HepG2 (cell line): ENCODE data around the gene PDE4D. TPM values are rescaled to one million over a fixed set of nuclear protein-coding genes. Genes with fewer than 3 reads are reported as not detected.

Experiments used
- NRL ChIP-seq: sonication (generic); formaldehyde crosslinking; IDR thresholded peaks from 2 replicates; pipeline ENCODE4 v1.5.0; 2020; ENCODE audit warnings: missing genetic modification reagents, mild to moderate bottlenecking, moderate library complexity, borderline replicate concordance
- RFXAP ChIP-seq: sonication (generic); formaldehyde crosslinking; IDR thresholded peaks from 2 replicates; pipeline ENCODE4 v1.4.0; 2020; ENCODE audit warnings: missing genetic modification reagents, borderline replicate concordance
- ZNF879 ChIP-seq: sonication (generic); formaldehyde crosslinking; IDR thresholded peaks from 2 replicates; pipeline ENCODE4 v1.8.1; 2023; ENCODE audit warnings: missing genetic modification reagents
- polyA plus RNA-seq, 8 experiments: library from polyadenylated mRNA; depleted of rRNA in 3 of 8; stranded (reverse) in 7 of 8; unstranded in 1 of 8; fragments of >200 nt; fragmentation: Illumina TruSeq in 4 of 8; extraction: Trizol in 4 of 8; gene quantifications; 2 replicates each; pipeline versions ENCODE4 v1.2.1 to v1.2.3, GENCODE V29; 2011 to 2016; ENCODE audit warnings: low read depth in 4 of 8, missing spikeins in 1 of 8, mixed read lengths in 1 of 8; ENCODE audit not compliant: insufficient read depth in 1 of 8
- total RNA-seq, 5 experiments: library from RNA; depleted of rRNA; stranded (reverse); fragments of >200 nt; fragmentation: Illumina TruSeq; extraction: Trizol; gene quantifications; 2 replicates each; pipeline ENCODE4 v1.2.3, GENCODE V29; 2016; ENCODE audit warnings: low read depth in 1 of 5
- TF ChIP-seq, protein P1 (sequence below), 2 experiments: IDR thresholded peaks; 2 replicates each; pipeline ENCODE4 v1.6.1; 2011 to 2012; ENCODE audit warnings: low read length in 2 of 2, borderline replicate concordance in 1 of 2, low read depth in 1 of 2, mild to moderate bottlenecking in 1 of 2, moderate library complexity in 1 of 2
- TF ChIP-seq, protein P2 (sequence below): sonication (generic); formaldehyde crosslinking; IDR thresholded peaks from 2 replicates; pipeline ENCODE4 v1.5.0; 2020; ENCODE audit warnings: missing genetic modification reagents
- TF ChIP-seq, protein P3 (sequence below): sonication (generic); formaldehyde crosslinking; IDR thresholded peaks from 2 replicates; pipeline ENCODE4 v1.4.0; 2020; ENCODE audit warnings: missing genetic modification reagents, borderline replicate concordance

Gene PDE4D
- total and polyA plus RNA-seq, 2 of the 13 experiments (the other 11 are each of a cell fraction or from before 2014, with no cell fraction given) = 7.0 to 12.2 TPM

DNA sequence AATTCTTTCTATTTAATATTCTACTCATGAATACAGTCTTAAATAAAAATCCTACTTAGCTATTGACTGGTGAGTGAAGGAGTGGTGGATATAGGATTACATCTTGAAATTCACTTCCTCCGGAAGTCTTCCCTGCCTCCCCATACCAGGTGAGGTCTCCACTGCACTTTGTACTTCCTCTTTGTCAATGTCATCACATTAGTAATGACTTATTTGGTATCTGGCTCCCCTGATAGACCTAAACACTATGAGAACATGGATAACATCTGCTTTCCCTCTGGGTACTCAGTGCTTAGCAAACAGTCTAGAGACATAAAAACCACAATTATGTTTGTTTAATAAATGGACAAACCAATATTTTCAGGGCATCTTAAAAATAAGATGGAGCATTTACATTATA is 532.1 kb downstream of the PDE4D start (continued):
- TF ChIP-seq, protein P1, sequence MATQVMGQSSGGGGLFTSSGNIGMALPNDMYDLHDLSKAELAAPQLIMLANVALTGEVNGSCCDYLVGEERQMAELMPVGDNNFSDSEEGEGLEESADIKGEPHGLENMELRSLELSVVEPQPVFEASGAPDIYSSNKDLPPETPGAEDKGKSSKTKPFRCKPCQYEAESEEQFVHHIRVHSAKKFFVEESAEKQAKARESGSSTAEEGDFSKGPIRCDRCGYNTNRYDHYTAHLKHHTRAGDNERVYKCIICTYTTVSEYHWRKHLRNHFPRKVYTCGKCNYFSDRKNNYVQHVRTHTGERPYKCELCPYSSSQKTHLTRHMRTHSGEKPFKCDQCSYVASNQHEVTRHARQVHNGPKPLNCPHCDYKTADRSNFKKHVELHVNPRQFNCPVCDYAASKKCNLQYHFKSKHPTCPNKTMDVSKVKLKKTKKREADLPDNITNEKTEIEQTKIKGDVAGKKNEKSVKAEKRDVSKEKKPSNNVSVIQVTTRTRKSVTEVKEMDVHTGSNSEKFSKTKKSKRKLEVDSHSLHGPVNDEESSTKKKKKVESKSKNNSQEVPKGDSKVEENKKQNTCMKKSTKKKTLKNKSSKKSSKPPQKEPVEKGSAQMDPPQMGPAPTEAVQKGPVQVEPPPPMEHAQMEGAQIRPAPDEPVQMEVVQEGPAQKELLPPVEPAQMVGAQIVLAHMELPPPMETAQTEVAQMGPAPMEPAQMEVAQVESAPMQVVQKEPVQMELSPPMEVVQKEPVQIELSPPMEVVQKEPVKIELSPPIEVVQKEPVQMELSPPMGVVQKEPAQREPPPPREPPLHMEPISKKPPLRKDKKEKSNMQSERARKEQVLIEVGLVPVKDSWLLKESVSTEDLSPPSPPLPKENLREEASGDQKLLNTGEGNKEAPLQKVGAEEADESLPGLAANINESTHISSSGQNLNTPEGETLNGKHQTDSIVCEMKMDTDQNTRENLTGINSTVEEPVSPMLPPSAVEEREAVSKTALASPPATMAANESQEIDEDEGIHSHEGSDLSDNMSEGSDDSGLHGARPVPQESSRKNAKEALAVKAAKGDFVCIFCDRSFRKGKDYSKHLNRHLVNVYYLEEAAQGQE (IDR thresholded peaks at IDR 0.05; ENCODE audit: borderline replicate concordance in 1 of 2, low read depth in 1 of 2, low read length in 2 of 2) = no peak
- TF ChIP-seq ZNF879 (CRISPR knock-in tag) (no peak), NRL (CRISPR knock-in tag) (no peak), RFXAP (CRISPR knock-in tag) (no peak)
- TF ChIP-seq, protein P2, sequence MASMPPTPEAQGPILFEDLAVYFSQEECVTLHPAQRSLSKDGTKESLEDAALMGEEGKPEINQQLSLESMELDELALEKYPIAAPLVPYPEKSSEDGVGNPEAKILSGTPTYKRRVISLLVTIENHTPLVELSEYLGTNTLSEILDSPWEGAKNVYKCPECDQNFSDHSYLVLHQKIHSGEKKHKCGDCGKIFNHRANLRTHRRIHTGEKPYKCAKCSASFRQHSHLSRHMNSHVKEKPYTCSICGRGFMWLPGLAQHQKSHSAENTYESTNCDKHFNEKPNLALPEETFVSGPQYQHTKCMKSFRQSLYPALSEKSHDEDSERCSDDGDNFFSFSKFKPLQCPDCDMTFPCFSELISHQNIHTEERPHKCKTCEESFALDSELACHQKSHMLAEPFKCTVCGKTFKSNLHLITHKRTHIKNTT = no peak
- TF ChIP-seq, protein P3, sequence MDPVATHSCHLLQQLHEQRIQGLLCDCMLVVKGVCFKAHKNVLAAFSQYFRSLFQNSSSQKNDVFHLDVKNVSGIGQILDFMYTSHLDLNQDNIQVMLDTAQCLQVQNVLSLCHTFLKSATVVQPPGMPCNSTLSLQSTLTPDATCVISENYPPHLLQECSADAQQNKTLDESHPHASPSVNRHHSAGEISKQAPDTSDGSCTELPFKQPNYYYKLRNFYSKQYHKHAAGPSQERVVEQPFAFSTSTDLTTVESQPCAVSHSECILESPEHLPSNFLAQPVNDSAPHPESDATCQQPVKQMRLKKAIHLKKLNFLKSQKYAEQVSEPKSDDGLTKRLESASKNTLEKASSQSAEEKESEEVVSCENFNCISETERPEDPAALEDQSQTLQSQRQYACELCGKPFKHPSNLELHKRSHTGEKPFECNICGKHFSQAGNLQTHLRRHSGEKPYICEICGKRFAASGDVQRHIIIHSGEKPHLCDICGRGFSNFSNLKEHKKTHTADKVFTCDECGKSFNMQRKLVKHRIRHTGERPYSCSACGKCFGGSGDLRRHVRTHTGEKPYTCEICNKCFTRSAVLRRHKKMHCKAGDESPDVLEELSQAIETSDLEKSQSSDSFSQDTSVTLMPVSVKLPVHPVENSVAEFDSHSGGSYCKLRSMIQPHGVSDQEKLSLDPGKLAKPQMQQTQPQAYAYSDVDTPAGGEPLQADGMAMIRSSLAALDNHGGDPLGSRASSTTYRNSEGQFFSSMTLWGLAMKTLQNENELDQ (CRISPR knock-in tag) = no peak
